ENCODE measurements around the gene HOXC9. TPM values are rescaled to one million over a fixed set of nuclear protein-coding genes. Genes with fewer than 3 reads are reported as not detected.

Gene HOXC9
- total RNA-seq, 1 experiment from 2014 or later: 9.6 TPM

- DNase-seq (ENCODE audit: low read depth in 1 of 2, low spot score in 2 of 2): peak in 1 of 2 experiments; percentile 24
- H3K4me3 ChIP-seq: peak overlapping the region; percentile 37
- no peaks in the 10 kb centered on the region for H3K27me3 ChIP-seq (replicated peaks)
- no peak overlapping the region; the same call in 1 of the 2 replicates for H3K27ac ChIP-seq
- peaks cover 63% of the 10 kb centered on the region for H3K4me1 ChIP-seq (replicated peaks)
- H3K9me3 ChIP-seq (replicated peaks): no peaks in the 10 kb centered on the region
- H3K36me3 ChIP-seq: no peaks in the 10 kb centered on the region
Measured at GRCh38 chr12:54009171-54010052, 9.5 kb downstream of the HOXC9 start.

DNA sequence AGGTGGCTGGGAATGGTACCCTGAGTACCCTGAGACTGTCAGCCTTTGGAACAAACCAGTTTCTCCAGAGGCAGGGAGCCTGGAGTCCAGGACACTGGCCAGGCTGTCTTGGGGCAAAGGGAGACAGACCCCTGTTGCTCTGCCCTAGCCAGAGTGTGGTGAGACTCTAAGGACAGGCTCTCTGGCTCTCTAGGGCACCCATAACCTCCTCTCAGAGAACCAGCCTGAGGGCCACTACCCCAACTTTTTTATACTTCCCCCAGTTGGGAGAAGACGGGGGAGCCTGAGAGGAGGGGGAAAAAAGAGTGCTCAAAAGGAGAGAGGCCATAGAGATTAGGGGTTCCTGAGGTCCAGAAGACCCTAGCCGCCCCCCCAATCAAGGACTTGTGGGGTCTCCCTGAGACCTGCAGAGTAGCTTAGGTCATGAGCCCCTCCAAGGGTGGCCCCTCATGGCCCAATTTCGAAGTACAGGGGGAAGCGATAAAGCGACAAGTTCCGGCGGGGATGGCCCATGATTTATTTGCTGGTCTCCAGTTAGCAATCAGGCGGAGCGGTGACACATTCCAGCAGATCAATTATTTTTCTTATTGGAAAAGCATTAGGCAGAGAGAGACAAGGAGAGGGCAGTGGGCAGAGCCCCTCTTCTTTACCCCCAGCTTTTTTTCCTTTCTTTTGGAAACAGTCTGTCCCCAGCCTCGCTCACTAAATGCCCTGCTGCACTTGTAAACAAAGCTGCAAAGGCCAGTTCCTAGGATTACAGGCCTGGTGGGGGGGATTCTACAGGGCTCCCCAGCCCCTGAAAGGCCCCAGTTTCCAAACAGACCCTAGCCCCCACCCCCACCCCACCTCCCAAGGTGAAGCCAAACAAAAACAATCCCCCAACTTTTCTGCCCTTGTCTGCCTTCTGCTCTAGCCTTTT lies 10.4 kb downstream of the HOXC9 start:
- Histone ChIP-seq H3K4me3 (peak overlapping the region; percentile 37), H3K27ac (peak overlapping the region; percentile 54), H3K36me3 (no peaks in the 10 kb centered on the region), H3K27me3 (replicated peaks) (no peaks in the 10 kb centered on the region), H3K9me3 (replicated peaks) (no peaks in the 10 kb centered on the region), H3K4me1 (replicated peaks) (peaks cover 63% of the 10 kb centered on the region)
- peak in 1 of 2 experiments; percentile 38 for DNase-seq (ENCODE audit: low read depth in 1 of 2, low spot score in 2 of 2)

- peak overlapping the region; percentile 37 for H3K4me3 ChIP-seq
Measured at GRCh38 chr12:54010972-54011664, 11.2 kb downstream of the HOXC9 start.

GRCh38 chr12:54011665-54012532 lies 11.9 kb downstream of the HOXC9 start:
- Histone ChIP-seq H3K4me1 (replicated peaks) (peaks cover 68% of the 10 kb centered on the region), H3K27ac (peak overlapping the region; percentile 84), H3K36me3 (no peaks in the 10 kb centered on the region), H3K4me3 (peak overlapping the region; percentile 37), H3K27me3 (replicated peaks) (no peaks in the 10 kb centered on the region), H3K9me3 (replicated peaks) (no peaks in the 10 kb centered on the region)
- peak in 1 of 2 experiments; percentile 47 for DNase-seq (ENCODE audit: low read depth in 1 of 2, low spot score in 2 of 2)

More at GRCh38 chr12:54010972-54011664, 11.2 kb downstream of the HOXC9 start:
- H3K27me3 ChIP-seq (replicated peaks): no peaks in the 10 kb centered on the region
- peak in 1 of 2 experiments; percentile 38 for DNase-seq (ENCODE audit: low read depth in 1 of 2, low spot score in 2 of 2)
- H3K9me3 ChIP-seq (replicated peaks): no peaks in the 10 kb centered on the region
- peaks cover 66% of the 10 kb centered on the region for H3K4me1 ChIP-seq (replicated peaks)
- H3K27ac ChIP-seq: peak overlapping the region; percentile 54
- H3K36me3 ChIP-seq: no peaks in the 10 kb centered on the region

- Histone ChIP-seq H3K4me1 (replicated peaks) (peaks cover 61% of the 10 kb centered on the region), H3K27ac (peak overlapping the region; percentile 84), H3K9me3 (replicated peaks) (no peaks in the 10 kb centered on the region), H3K4me3 (no peak overlapping the region), H3K27me3 (replicated peaks) (no peaks in the 10 kb centered on the region), H3K36me3 (no peaks in the 10 kb centered on the region)
- peak in 1 of 2 experiments; percentile 50 for DNase-seq (ENCODE audit: low read depth in 1 of 2, low spot score in 2 of 2)
Measured at GRCh38 chr12:54012631-54013409, 12.9 kb downstream of the HOXC9 start.

DNA sequence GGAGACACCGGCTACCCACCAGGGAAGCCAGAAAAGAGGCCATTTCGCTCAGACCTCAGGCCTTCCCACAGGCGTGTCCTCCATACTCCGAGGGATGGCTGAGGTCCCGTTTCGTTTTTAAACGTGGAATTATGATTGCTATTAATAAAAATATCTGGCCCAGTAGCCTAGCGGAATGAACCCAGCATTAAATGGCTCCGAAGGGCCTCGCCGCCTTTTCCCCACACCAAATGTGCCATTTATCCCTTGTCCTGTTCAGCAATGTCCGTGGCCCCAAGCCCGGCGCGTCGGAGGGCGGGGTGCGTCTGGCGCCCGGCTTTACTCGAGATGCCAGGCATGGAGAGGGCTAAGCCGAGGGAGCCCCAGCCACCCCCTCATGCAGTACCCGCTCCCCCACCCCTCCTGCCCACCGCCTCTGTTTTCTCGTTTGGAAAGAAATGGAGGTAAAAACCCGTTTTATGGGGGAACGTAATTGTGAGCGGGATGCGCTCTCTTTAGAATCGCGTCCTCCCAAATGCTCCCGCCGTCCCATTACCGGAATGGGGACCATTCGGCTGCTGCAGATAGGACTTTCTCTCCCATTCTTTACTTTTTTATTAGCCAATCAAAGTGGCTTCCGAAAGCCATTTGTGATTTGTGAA lies 14.5 kb downstream of the HOXC9 start:
- Histone ChIP-seq H3K4me3 (peak overlapping the region; percentile 20), H3K9me3 (replicated peaks) (no peaks in the 10 kb centered on the region), H3K27ac (peak overlapping the region; percentile 84), H3K4me1 (replicated peaks) (peaks cover 60% of the 10 kb centered on the region), H3K27me3 (replicated peaks) (no peaks in the 10 kb centered on the region), H3K36me3 (peaks cover 3% of the 10 kb centered on the region; the same call in 1 of the 2 replicates)
- DNase-seq (ENCODE audit: low read depth in 1 of 2, low spot score in 2 of 2): no peak

DNA sequence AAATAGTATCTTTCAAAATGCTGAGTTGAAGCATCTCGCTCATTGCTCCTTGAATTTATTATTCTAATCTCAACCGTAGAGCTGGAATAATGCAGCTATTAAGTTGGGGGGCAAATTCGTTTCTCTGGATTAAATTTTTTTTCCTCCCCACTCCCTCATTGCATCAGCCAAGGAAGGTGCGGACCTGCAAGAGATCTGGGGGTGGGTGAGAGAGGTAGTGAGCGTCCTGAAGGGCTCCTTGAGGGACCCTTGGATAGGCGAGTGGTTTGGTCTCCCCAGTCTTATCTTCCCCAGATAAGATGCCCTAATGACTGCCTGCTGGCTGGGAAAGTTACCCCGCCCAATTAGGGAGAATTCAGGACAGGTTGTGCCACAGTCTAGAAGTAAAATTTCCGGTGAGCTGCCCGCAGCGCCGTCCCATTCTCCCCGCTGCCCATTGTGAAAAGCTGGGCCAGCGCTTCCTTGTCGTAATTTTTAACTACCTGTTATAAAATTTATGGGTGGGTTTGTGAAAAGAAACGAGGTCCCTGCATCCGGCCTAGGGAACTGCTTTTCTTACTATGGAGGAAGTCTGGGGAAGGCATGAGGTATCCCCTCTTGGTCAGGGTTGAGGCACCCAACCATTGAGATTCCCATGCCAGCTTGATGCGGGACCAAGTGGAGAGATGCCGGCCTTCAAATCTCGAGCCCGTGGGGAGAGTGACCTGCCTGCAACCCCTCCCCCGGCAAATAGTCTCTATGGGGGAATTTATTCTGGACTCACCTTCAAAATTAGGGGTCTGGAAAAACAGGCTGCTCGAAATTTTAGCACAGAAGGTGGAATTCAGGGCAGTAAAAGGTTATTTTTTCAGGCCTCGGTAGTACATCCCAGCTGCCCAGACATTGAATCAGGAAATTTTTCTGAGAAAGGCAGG lies 15.3 kb downstream of the HOXC9 start:
- H3K27me3 ChIP-seq (replicated peaks): no peaks in the 10 kb centered on the region
- H3K4me1 ChIP-seq (replicated peaks): peaks cover 56% of the 10 kb centered on the region
- H3K4me3 ChIP-seq: no peak overlapping the region
- no peaks in the 10 kb centered on the region for H3K9me3 ChIP-seq (replicated peaks)
- peaks cover 3% of the 10 kb centered on the region for H3K36me3 ChIP-seq
- DNase-seq (ENCODE audit: low read depth in 1 of 2, low spot score in 2 of 2): no peak
- H3K27ac ChIP-seq: no peak overlapping the region

DNA sequence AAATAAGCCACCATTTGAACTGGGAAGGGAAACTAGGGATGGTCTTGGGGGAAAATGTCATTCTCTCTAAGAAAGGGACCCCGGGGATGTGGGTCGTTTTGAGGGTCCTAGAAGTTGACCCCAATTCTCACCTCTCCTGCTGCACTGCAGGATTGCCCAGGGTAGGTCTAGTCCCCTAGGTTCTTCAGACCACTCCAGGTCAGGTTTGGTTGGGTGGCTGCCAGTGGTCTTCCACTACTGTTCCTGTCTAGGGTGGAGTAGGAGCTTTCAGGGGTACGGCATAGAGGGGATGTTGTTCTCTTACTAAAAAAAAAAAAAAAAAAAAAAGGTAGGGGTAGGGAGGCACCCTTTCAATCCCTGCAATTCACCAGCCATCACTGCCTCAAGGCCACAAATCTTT lies 16.1 kb downstream of the HOXC9 start:
- Histone ChIP-seq H3K36me3 (peaks cover 3% of the 10 kb centered on the region), H3K9me3 (replicated peaks) (no peaks in the 10 kb centered on the region), H3K27ac (peak overlapping the region; percentile 68), H3K4me3 (peak overlapping the region; percentile 56), H3K27me3 (replicated peaks) (no peaks in the 10 kb centered on the region), H3K4me1 (replicated peaks) (peaks cover 56% of the 10 kb centered on the region)
- no peak for DNase-seq (ENCODE audit: low read depth in 1 of 2, low spot score in 2 of 2)

GRCh38 chr12:54016478-54016964 lies 16.6 kb downstream of the HOXC9 start:
- peak; percentile 63 to 74 for DNase-seq (ENCODE audit: low read depth in 1 of 2, low spot score in 2 of 2)
- peaks cover 3% of the 10 kb centered on the region for H3K36me3 ChIP-seq
- peaks cover 56% of the 10 kb centered on the region for H3K4me1 ChIP-seq (replicated peaks)
- no peaks in the 10 kb centered on the region for H3K9me3 ChIP-seq (replicated peaks)
- peak overlapping the region; percentile 56 for H3K4me3 ChIP-seq
- H3K27ac ChIP-seq: peak overlapping the region; percentile 93
- H3K27me3 ChIP-seq (replicated peaks): no peaks in the 10 kb centered on the region

DNA sequence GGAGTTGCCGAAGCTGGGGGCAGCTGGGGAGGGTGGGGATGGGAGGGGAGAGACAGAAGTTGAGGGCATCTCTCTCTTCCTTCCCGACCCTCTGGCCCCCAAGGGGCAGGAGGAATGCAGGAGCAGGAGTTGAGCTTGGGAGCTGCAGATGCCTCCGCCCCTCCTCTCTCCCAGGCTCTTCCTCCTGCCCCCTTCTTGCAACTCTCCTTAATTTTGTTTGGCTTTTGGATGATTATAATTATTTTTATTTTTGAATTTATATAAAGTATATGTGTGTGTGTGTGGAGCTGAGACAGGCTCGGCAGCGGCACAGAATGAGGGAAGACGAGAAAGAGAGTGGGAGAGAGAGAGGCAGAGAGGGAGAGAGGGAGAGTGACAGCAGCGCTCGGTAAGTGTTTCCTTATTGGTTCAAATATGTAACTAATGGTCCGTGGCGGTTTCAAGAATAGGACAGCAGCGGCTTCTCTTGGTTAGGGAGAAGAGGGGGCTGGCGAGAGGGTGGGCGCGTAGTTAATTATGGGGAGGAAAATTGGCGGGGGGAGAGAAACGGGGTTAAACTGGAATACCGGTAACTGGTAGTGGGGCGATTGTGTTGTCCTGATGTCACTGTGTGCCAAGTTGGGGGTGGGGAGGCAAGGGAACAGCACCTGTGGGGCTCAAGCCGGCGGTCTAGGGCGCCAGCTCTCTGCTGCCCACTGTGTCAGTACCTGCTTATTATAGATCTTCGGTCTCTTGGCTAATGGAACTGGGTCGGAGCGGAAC lies 17.2 kb downstream of the HOXC9 start:
- Histone ChIP-seq H3K4me1 (replicated peaks) (peaks cover 58% of the 10 kb centered on the region), H3K9me3 (replicated peaks) (no peaks in the 10 kb centered on the region), H3K4me3 (peak overlapping the region; percentile 56), H3K27ac (peak overlapping the region; percentile 93), H3K27me3 (replicated peaks) (no peaks in the 10 kb centered on the region), H3K36me3 (peaks cover 3% of the 10 kb centered on the region)
- DNase-seq (ENCODE audit: low read depth in 1 of 2, low spot score in 2 of 2): peak in 1 of 2 experiments; percentile 53

Data from SJSA1 (cell line).